Vagina (tissue), 2 donors: ENCODE measurements around the gene COL23A1. TPM values are rescaled to one million over a fixed set of nuclear protein-coding genes. Genes with fewer than 3 reads are reported as not detected.

Source experiments
- DNase-seq, 2 donors: peaks; one replicate each; pipeline ENCODE4 v3.0.0-alpha.2; 2017; ENCODE audit errors: extremely low spot score in 2 of 2
- H3K27ac ChIP-seq: fragments of 200-600 bp; sonication (generic); one replicate; pipeline ENCODE4 v1.5.1; 2019
- H3K27me3 ChIP-seq: fragments of 200-600 bp; sonication (generic); one replicate; pipeline ENCODE4 v1.5.1; 2019
- H3K36me3 ChIP-seq, 2 donors: fragments of 200-600 bp; sonication (generic); one replicate each; pipeline ENCODE4 v1.5.1; 2017 to 2019
- H3K4me1 ChIP-seq: fragments of 200-600 bp; sonication (generic); one replicate; pipeline ENCODE4 v1.5.1; 2019
- H3K4me3 ChIP-seq, 2 donors: fragments of 200-600 bp; sonication (generic); 1 replicate in 1 of 2; 2 replicates in 1 of 2; pipeline ENCODE4 v1.5.1; 2016 to 2019
- H3K9me3 ChIP-seq: fragments of 200-600 bp; sonication (generic); one replicate; pipeline ENCODE4 v1.5.1; 2019
- CTCF ChIP-seq, 3 experiments: fragments of 450-650 bp in 2 of 3; fragments of 200-600 bp in 1 of 3; sonication (generic) in 1 of 3; IDR thresholded peaks; one replicate each; pipeline ENCODE4 v1.5.1; 2017 to 2019; ENCODE audit warnings: antibody characterized with exemption in 3 of 3, mild to moderate bottlenecking in 2 of 3, moderate library complexity in 2 of 3
- POLR2A ChIP-seq, 2 donors: fragments of 450-650 bp; IDR thresholded peaks; one replicate each; pipeline ENCODE4 v1.6.1; 2017; ENCODE audit warnings: antibody characterized with exemption in 2 of 2, mild to moderate bottlenecking in 2 of 2, moderate library complexity in 2 of 2
- POLR2AphosphoS5 ChIP-seq, 2 donors: sonication (generic); formaldehyde crosslinking; IDR thresholded peaks; one replicate each; pipeline ENCODE4 v1.9.0; 2017; ENCODE audit warnings: antibody characterized with exemption in 2 of 2, mild to moderate bottlenecking in 2 of 2, low read depth in 1 of 2; ENCODE audit not compliant: insufficient read depth in 1 of 2
- intact Hi-C: fragments of 100-400 bp; cut with DNase I; formaldehyde crosslinking; loops from one replicate; pipeline ENCODE4 v1.15.1; 2023
- total RNA-seq: library from RNA; depleted of rRNA; stranded (reverse); fragments of >200 nt; gene quantifications from one replicate; pipeline ENCODE4 v1.2.3, GENCODE V29; 2016

The COL23A1 gene
- total RNA-seq, 1 donor from 2014 or later = 3.7 TPM

GRCh38 chr5:178545941-178546674 is 44.1 kb downstream of the COL23A1 start:
- no peaks in the 10 kb centered on the region for H3K4me1 ChIP-seq
- TF ChIP-seq CTCF (IDR thresholded peaks at IDR 0.05) (no peak), POLR2A (IDR thresholded peaks at IDR 0.05) (no peak), POLR2AphosphoS5 (IDR thresholded peaks at IDR 0.05; ENCODE audit: insufficient read depth in 1 of 2, low read depth in 1 of 2) (no peak)
- no peaks in the 10 kb centered on the region for H3K9me3 ChIP-seq
- no peak overlapping the region for H3K4me3 ChIP-seq
- H3K27me3 ChIP-seq = no peaks in the 10 kb centered on the region
- no peak for DNase-seq
- no peaks in the 10 kb centered on the region for H3K36me3 ChIP-seq
- intact Hi-C loops = no loop called here
- no peak overlapping the region for H3K27ac ChIP-seq

GRCh38 chr5:178545176-178545575 is 45.0 kb downstream of the COL23A1 start:
- Histone ChIP-seq H3K27ac (no peak overlapping the region), H3K4me1 (no peaks in the 10 kb centered on the region), H3K4me3 (no peak overlapping the region), H3K9me3 (no peaks in the 10 kb centered on the region), H3K27me3 (no peaks in the 10 kb centered on the region), H3K36me3 (no peaks in the 10 kb centered on the region)
- intact Hi-C loops = no loop called here
- TF ChIP-seq POLR2AphosphoS5 (IDR thresholded peaks at IDR 0.05; ENCODE audit: insufficient read depth in 1 of 2, low read depth in 1 of 2) (no peak), POLR2A (IDR thresholded peaks at IDR 0.05) (no peak), CTCF (IDR thresholded peaks at IDR 0.05) (no peak)
- no peak for DNase-seq

GRCh38 chr5:178544166-178544834 is 45.9 kb downstream of the COL23A1 start:
- intact Hi-C loops = no loop called here
- Histone ChIP-seq H3K27me3 (no peaks in the 10 kb centered on the region), H3K36me3 (no peaks in the 10 kb centered on the region), H3K4me3 (no peak overlapping the region), H3K27ac (no peak overlapping the region), H3K4me1 (no peaks in the 10 kb centered on the region), H3K9me3 (no peaks in the 10 kb centered on the region)
- DNase-seq = no peak
- TF ChIP-seq POLR2A (IDR thresholded peaks at IDR 0.05) = no peak
- no peak for TF ChIP-seq CTCF (IDR thresholded peaks at IDR 0.05)
- no peak for TF ChIP-seq POLR2AphosphoS5 (IDR thresholded peaks at IDR 0.05; ENCODE audit: insufficient read depth in 1 of 2, low read depth in 1 of 2)

- H3K4me1 ChIP-seq = no peaks in the 10 kb centered on the region
- TF ChIP-seq POLR2A (IDR thresholded peaks at IDR 0.05) = no peak
- TF ChIP-seq POLR2AphosphoS5 (IDR thresholded peaks at IDR 0.05; ENCODE audit: insufficient read depth in 1 of 2, low read depth in 1 of 2) = no peak
- TF ChIP-seq CTCF (IDR thresholded peaks at IDR 0.05) = no peak
- no peaks in the 10 kb centered on the region for H3K27me3 ChIP-seq
- intact Hi-C loops = no loop called here
- H3K4me3 ChIP-seq = no peak overlapping the region
- H3K9me3 ChIP-seq = no peaks in the 10 kb centered on the region
- H3K27ac ChIP-seq = no peak overlapping the region
- no peak for DNase-seq
- H3K36me3 ChIP-seq = no peaks in the 10 kb centered on the region
Measured at GRCh38 chr5:178542455-178542854, 47.7 kb downstream of the COL23A1 start.

GRCh38 chr5:178540526-178540925 is 49.7 kb downstream of the COL23A1 start:
- Histone ChIP-seq H3K27ac (no peak overlapping the region), H3K4me1 (no peaks in the 10 kb centered on the region), H3K9me3 (no peaks in the 10 kb centered on the region), H3K4me3 (no peak overlapping the region), H3K27me3 (no peaks in the 10 kb centered on the region), H3K36me3 (no peaks in the 10 kb centered on the region)
- DNase-seq = no peak
- intact Hi-C loops = no loop called here
- TF ChIP-seq CTCF (IDR thresholded peaks at IDR 0.05) = no peak
- TF ChIP-seq POLR2AphosphoS5 (IDR thresholded peaks at IDR 0.05; ENCODE audit: insufficient read depth in 1 of 2, low read depth in 1 of 2) = no peak
- TF ChIP-seq POLR2A (IDR thresholded peaks at IDR 0.05) = no peak
